Naive thymus-derived CD8-positive, alpha-beta T cell (primary cell): ENCODE measurements around the gene OAS2. TPM values are rescaled to one million over a fixed set of nuclear protein-coding genes. Genes with fewer than 3 reads are reported as not detected.

Experiments
- ATAC-seq, 2 donors: fragments of 150-1000 bp; cut with Tn5 transposase in 1 of 2; sonication (Bioruptor Pico), chemical (Tn5 transposase) in 1 of 2; 1 replicate in 1 of 2; 2 replicates in 1 of 2; pipeline ENCODE4 v1.10.0; 2021; ENCODE audit warnings: mild to moderate bottlenecking in 2 of 2, moderate library complexity in 2 of 2
- POLR2A ChIA-PET: fragments of 350-600 bp; sonication (Branson Sonifier 250); formaldehyde crosslinking; loops from one replicate; lab custom pipeline; 2021; ENCODE audit warnings: antibody characterized with exemption; lab: Charles Lee
- DNase-seq, 10 donors: peaks; one replicate each; pipeline versions ENCODE4 v3.0.0 to v3.0.0-alpha.2; 2020 to 2022
- H3K27ac Mint-ChIP-seq, 10 donors: one replicate each; pipeline ENCODE4 v1.8.0; 2020 to 2022; ENCODE audit warnings: mild to moderate bottlenecking in 10 of 10, mixed read lengths in 10 of 10, moderate library complexity in 4 of 10, inconsistent platforms in 1 of 10
- H3K27me3 Mint-ChIP-seq, 5 donors: one replicate each; pipeline ENCODE4 v1.8.0; 2021 to 2022; ENCODE audit warnings: mixed read lengths in 5 of 5
- H3K36me3 Mint-ChIP-seq, 3 donors: one replicate each; pipeline ENCODE4 v1.8.0; 2020 to 2022; ENCODE audit warnings: mixed read lengths in 3 of 3, mild to moderate bottlenecking in 2 of 3, inconsistent platforms in 1 of 3
- H3K4me1 Mint-ChIP-seq, 4 donors: one replicate each; pipeline ENCODE4 v1.8.0; 2021 to 2022; ENCODE audit warnings: mixed read lengths in 4 of 4
- H3K4me3 Mint-ChIP-seq, 10 donors: one replicate each; pipeline ENCODE4 v1.8.0; 2020 to 2022; ENCODE audit warnings: mild to moderate bottlenecking in 10 of 10, mixed read lengths in 10 of 10, moderate library complexity in 6 of 10, inconsistent platforms in 1 of 10
- H3K9me3 Mint-ChIP-seq, 9 donors: one replicate each; pipeline ENCODE4 v1.8.0; 2020 to 2022; ENCODE audit warnings: mixed read lengths in 9 of 9, mild to moderate bottlenecking in 3 of 9, inconsistent platforms in 1 of 9, moderate library complexity in 1 of 9
- polyA plus RNA-seq, 3 donors: library from polyadenylated mRNA; unstranded; fragments of 300-500 nt; fragmentation: Illumina TruSeq; gene quantifications; one replicate each; pipeline ENCODE4 v1.2.3, GENCODE V29; 2021
- total RNA-seq, 8 experiments: library from RNA in 2 of 8; stranded (reverse) in 2 of 8; gene quantifications; one replicate each; pipeline ENCODE4 v1.2.3 and lab custom pipeline; 2021 to 2026

OAS2 gene
- total RNA-seq, result 10 to 100 TPM; 40.9 to 42.8 TPM
- polyA plus RNA-seq, result 10 to 100 TPM; 25.6 to 47.9 (median 25.8) TPM
- 36.1 to 66.0 (median 59.1) reads per million in 6 experiments for total RNA-seq (lab: John Stamatoyannopoulos, UW)

GRCh38 chr12:112978163-112979040 lies at the start of gene OAS2:
TSS of gene OAS2 (plus strand) at chr12:112978519. CDS start at chr12:112978609, 90 bp downstream.
- POLR2A ChIA-PET, result interaction anchor here (0.9 to 4.3 kb wide), 16 partner anchors 10 to 964 kb away, joined by 3 to 26 read pairs (median 6); partner anchors contain the start of genes DDX54, OAS1, OAS3 and RITA1
- H3K27ac Mint-ChIP-seq, result peak within 1 kb of the TSS; percentile 98 to 100 (median 99)
- peaks cover 9 to 21% (median 19%) of the 10 kb centered on the region in 3 donors for H3K36me3 Mint-ChIP-seq
- DNase-seq (peak; percentile 42 to 88 (median 75)), ATAC-seq (peak; percentile 96)
- no peaks in the 10 kb centered on the region for H3K27me3 Mint-ChIP-seq
- H3K4me1 Mint-ChIP-seq, result peaks cover 31 to 64% (median 53%) of the 10 kb centered on the region in 4 donors
- peaks cover 0 to 18% (median 8%) of the 10 kb centered on the region in 9 donors for H3K9me3 Mint-ChIP-seq
- H3K4me3 Mint-ChIP-seq, result peak within 1 kb of the TSS; percentile 84 to 100 (median 99)

- DNase-seq (no peak), ATAC-seq (no peak)
- Mint-ChIP-seq H3K4me1 (peaks cover 0 to 6% (median 0%) of the 10 kb centered on the region in 4 donors), H3K4me3 (no peak overlapping the region), H3K27ac (no peak overlapping the region), H3K9me3 (peaks cover 0 to 6% (median 0%) of the 10 kb centered on the region in 9 donors), H3K36me3 (peaks cover 0 to 24% (median 6%) of the 10 kb centered on the region in 3 donors), H3K27me3 (no peaks in the 10 kb centered on the region)
- POLR2A ChIA-PET, result no interaction called here
Observed at GRCh38 chr12:112928978-112929377, 49.3 kb upstream of the OAS2 start.

GRCh38 chr12:112929715-112930114 lies 48.6 kb upstream of the OAS2 start:
- Mint-ChIP-seq H3K9me3 (peaks cover 0 to 6% (median 0%) of the 10 kb centered on the region in 9 donors), H3K4me1 (peaks cover 0 to 6% (median 0%) of the 10 kb centered on the region in 4 donors), H3K27ac (no peak overlapping the region), H3K36me3 (peaks cover 0 to 20% (median 6%) of the 10 kb centered on the region in 3 donors), H3K4me3 (no peak overlapping the region), H3K27me3 (no peaks in the 10 kb centered on the region)
- DNase-seq (no peak), ATAC-seq (no peak)
- POLR2A ChIA-PET, result no interaction called here

GRCh38 chr12:112930350-112930749 lies 48.0 kb upstream of the OAS2 start:
- DNase-seq, result no peak
- no peak overlapping the region for H3K27ac Mint-ChIP-seq
- POLR2A ChIA-PET, result no interaction called here
- no peaks in the 10 kb centered on the region for H3K27me3 Mint-ChIP-seq
- ATAC-seq, result no peak
- H3K4me1 Mint-ChIP-seq, result peaks cover 0 to 3% (median 0%) of the 10 kb centered on the region in 4 donors
- H3K36me3 Mint-ChIP-seq, result peaks cover 0 to 17% (median 6%) of the 10 kb centered on the region in 3 donors
- peaks cover 0 to 6% (median under 1%) of the 10 kb centered on the region in 9 donors for H3K9me3 Mint-ChIP-seq
- no peak overlapping the region for H3K4me3 Mint-ChIP-seq

- ATAC-seq (no peak), DNase-seq (no peak)
- peaks cover 0 to 5% (median 1%) of the 10 kb centered on the region in 3 donors for H3K36me3 Mint-ChIP-seq
- H3K4me3 Mint-ChIP-seq, result no peak overlapping the region
- peaks cover 0 to 3% (median 0%) of the 10 kb centered on the region in 9 donors for H3K9me3 Mint-ChIP-seq
- H3K27me3 Mint-ChIP-seq, result no peaks in the 10 kb centered on the region
- POLR2A ChIA-PET, result interaction anchor here (1.5 kb wide), 1 partner anchor 46 kb away, joined by 4 read pairs; the partner anchor contains the start of gene OAS2
- H3K27ac Mint-ChIP-seq, result peak overlapping the region in 1 of 10 donors; percentile 3
- H3K4me1 Mint-ChIP-seq, result peaks cover 2 to 11% (median 6%) of the 10 kb centered on the region in 4 donors
Observed at GRCh38 chr12:112932485-112933128, 45.7 kb upstream of the OAS2 start.

- Mint-ChIP-seq H3K4me1 (peaks cover 5 to 15% (median 11%) of the 10 kb centered on the region in 4 donors), H3K9me3 (peaks cover 0 to 3% (median 0%) of the 10 kb centered on the region in 9 donors), H3K4me3 (no peak overlapping the region), H3K27me3 (no peaks in the 10 kb centered on the region), H3K27ac (no peak overlapping the region), H3K36me3 (peaks cover 0 to 4% (median 0%) of the 10 kb centered on the region in 3 donors)
- ATAC-seq (no peak), DNase-seq (no peak)
- POLR2A ChIA-PET, result interaction anchor here (1.5 kb wide), 1 partner anchor 45 kb away, joined by 4 read pairs; the partner anchor contains the start of gene OAS2
Observed at GRCh38 chr12:112933129-112933505, 45.2 kb upstream of the OAS2 start.

GRCh38 chr12:112936264-112936663 lies 42.1 kb upstream of the OAS2 start:
- Mint-ChIP-seq H3K9me3 (peaks cover 0 to 2% (median 0%) of the 10 kb centered on the region in 9 donors), H3K27ac (peak overlapping the region in 9 of 10 donors; percentile 23 to 99 (median 81)), H3K36me3 (no peaks in the 10 kb centered on the region), H3K27me3 (no peaks in the 10 kb centered on the region), H3K4me1 (peaks cover 12 to 37% (median 33%) of the 10 kb centered on the region in 4 donors), H3K4me3 (no peak overlapping the region)
- ATAC-seq (peak in 1 of 2 donors; percentile 31), DNase-seq (no peak)
- POLR2A ChIA-PET, result no interaction called here

- DNase-seq, result no peak
- Mint-ChIP-seq H3K4me3 (peak overlapping the region; percentile 26 to 96 (median 63)), H3K27me3 (no peaks in the 10 kb centered on the region), H3K4me1 (peaks cover 12 to 37% (median 34%) of the 10 kb centered on the region in 4 donors), H3K27ac (peak overlapping the region; percentile 32 to 99 (median 86)), H3K9me3 (peaks cover 0 to 2% (median 0%) of the 10 kb centered on the region in 9 donors), H3K36me3 (peaks cover 0 to under 1% (median 0%) of the 10 kb centered on the region in 3 donors)
- no peak for ATAC-seq
- POLR2A ChIA-PET, result interaction anchor here (2.2 kb wide), 1 partner anchor 42 kb away, joined by 19 read pairs; the partner anchor contains the start of gene OAS2
Observed at GRCh38 chr12:112936927-112937326, 41.4 kb upstream of the OAS2 start.

- Mint-ChIP-seq H3K27ac (peak within 1 kb of the TSS; percentile 84 to 99 (median 94)), H3K4me3 (peak within 1 kb of the TSS; percentile 84 to 96 (median 92)), H3K36me3 (peaks cover 0 to 7% (median 2%) of the 10 kb centered on the region in 3 donors), H3K9me3 (peaks cover 0 to 2% (median 0%) of the 10 kb centered on the region in 9 donors), H3K27me3 (no peaks in the 10 kb centered on the region), H3K4me1 (peaks cover 12 to 38% (median 34%) of the 10 kb centered on the region in 4 donors)
- DNase-seq, result peak; percentile 31 to 79 (median 54)
- ATAC-seq, result peak; percentile 68 to 81
- POLR2A ChIA-PET, result interaction anchor here (1.0 to 2.2 kb wide), 2 partner anchors 13 to 41 kb away, joined by 3 to 19 read pairs; partner anchors contain the start of gene OAS2
Observed at GRCh38 chr12:112937741-112938719, 40.3 kb upstream of the OAS2 start, which contains the start of gene OAS3. TSS of gene OAS3 (plus strand) at chr12:112938474. CDS start at chr12:112938531, 57 bp downstream.

- ATAC-seq, result no peak
- Mint-ChIP-seq H3K4me3 (peak overlapping the region; percentile 84 to 96 (median 92)), H3K4me1 (peaks cover 12 to 38% (median 34%) of the 10 kb centered on the region in 4 donors), H3K27ac (peak overlapping the region; percentile 84 to 99 (median 94)), H3K36me3 (peaks cover 0 to 7% (median 4%) of the 10 kb centered on the region in 3 donors), H3K27me3 (no peaks in the 10 kb centered on the region), H3K9me3 (peaks cover 0 to 2% (median 0%) of the 10 kb centered on the region in 9 donors)
- POLR2A ChIA-PET, result interaction anchor here (1.0 to 2.2 kb wide), 2 partner anchors 12 to 40 kb away, joined by 3 to 19 read pairs; partner anchors contain the start of gene OAS2
- DNase-seq, result no peak
Observed at GRCh38 chr12:112938751-112939150, 39.6 kb upstream of the OAS2 start.
